Naive thymus-derived CD8-positive, alpha-beta T cell (primary cell): ENCODE measurements around the gene AMZ2. TPM values are rescaled to one million over a fixed set of nuclear protein-coding genes. Genes with fewer than 3 reads are reported as not detected.
"Not testable (repeated sequence)": the region's sequence is repeated elsewhere in the genome, so short reads cannot be mapped to it uniquely, and the experiment has no call there.

ENCODE experiments used
- ATAC-seq, 2 donors: fragments of 150-1000 bp; cut with Tn5 transposase in 1 of 2; sonication (Bioruptor Pico), chemical (Tn5 transposase) in 1 of 2; 1 replicate in 1 of 2; 2 replicates in 1 of 2; pipeline ENCODE4 v1.10.0; 2021; ENCODE audit warnings: mild to moderate bottlenecking in 2 of 2, moderate library complexity in 2 of 2
- POLR2A ChIA-PET: fragments of 350-600 bp; sonication (Branson Sonifier 250); formaldehyde crosslinking; loops from one replicate; lab custom pipeline; 2021; ENCODE audit warnings: antibody characterized with exemption; lab: Charles Lee
- DNase-seq, 10 donors: peaks; one replicate each; pipeline versions ENCODE4 v3.0.0 to v3.0.0-alpha.2; 2020 to 2022
- H3K27ac Mint-ChIP-seq, 10 donors: one replicate each; pipeline ENCODE4 v1.8.0; 2020 to 2022; ENCODE audit warnings: mild to moderate bottlenecking in 10 of 10, mixed read lengths in 10 of 10, moderate library complexity in 4 of 10, inconsistent platforms in 1 of 10
- H3K27me3 Mint-ChIP-seq, 5 donors: one replicate each; pipeline ENCODE4 v1.8.0; 2021 to 2022; ENCODE audit warnings: mixed read lengths in 5 of 5
- H3K36me3 Mint-ChIP-seq, 3 donors: one replicate each; pipeline ENCODE4 v1.8.0; 2020 to 2022; ENCODE audit warnings: mixed read lengths in 3 of 3, mild to moderate bottlenecking in 2 of 3, inconsistent platforms in 1 of 3
- H3K4me1 Mint-ChIP-seq, 4 donors: one replicate each; pipeline ENCODE4 v1.8.0; 2021 to 2022; ENCODE audit warnings: mixed read lengths in 4 of 4
- H3K4me3 Mint-ChIP-seq, 10 donors: one replicate each; pipeline ENCODE4 v1.8.0; 2020 to 2022; ENCODE audit warnings: mild to moderate bottlenecking in 10 of 10, mixed read lengths in 10 of 10, moderate library complexity in 6 of 10, inconsistent platforms in 1 of 10
- H3K9me3 Mint-ChIP-seq, 9 donors: one replicate each; pipeline ENCODE4 v1.8.0; 2020 to 2022; ENCODE audit warnings: mixed read lengths in 9 of 9, mild to moderate bottlenecking in 3 of 9, inconsistent platforms in 1 of 9, moderate library complexity in 1 of 9
- polyA plus RNA-seq, 3 donors: library from polyadenylated mRNA; unstranded; fragments of 300-500 nt; fragmentation: Illumina TruSeq; gene quantifications; one replicate each; pipeline ENCODE4 v1.2.3, GENCODE V29; 2021
- total RNA-seq, 8 experiments: library from RNA in 2 of 8; stranded (reverse) in 2 of 8; gene quantifications; one replicate each; pipeline ENCODE4 v1.2.3 and lab custom pipeline; 2021 to 2026

The AMZ2 gene
- total and polyA plus RNA-seq, 5 experiments from 2014 or later: 72.4 to 125 (median 89.0) TPM

DNA sequence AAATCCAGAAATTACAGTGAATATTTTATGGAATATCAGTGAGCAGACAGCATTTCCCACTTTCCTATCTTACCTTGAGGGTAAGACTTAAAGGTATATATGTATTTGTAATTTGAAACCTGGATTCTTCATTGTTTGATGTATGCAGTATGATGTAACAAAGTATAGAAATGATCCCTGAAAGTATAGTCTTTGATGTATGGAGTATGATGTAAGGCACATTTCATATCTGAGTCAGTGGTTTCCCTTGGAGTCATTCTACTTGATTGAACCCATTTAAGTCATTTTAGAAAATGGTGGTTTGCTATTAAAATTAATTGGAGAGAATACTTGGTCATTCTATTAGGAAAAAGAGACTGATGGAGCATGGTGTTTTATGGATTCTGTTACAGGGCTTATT, 10.1 kb downstream of the AMZ2 start:
- Mint-ChIP-seq H3K27ac (peak overlapping the region; percentile 84 to 96 (median 90)), H3K9me3 (no peaks in the 10 kb centered on the region), H3K36me3 (peaks cover 0 to 28% (median 9%) of the 10 kb centered on the region in 3 donors), H3K27me3 (no peaks in the 10 kb centered on the region), H3K4me3 (peak overlapping the region in 7 of 10 donors; percentile 9 to 70 (median 55)), H3K4me1 (peaks cover 35 to 90% (median 75%) of the 10 kb centered on the region in 4 donors)
- no peak for ATAC-seq
- DNase-seq: no peak
- POLR2A ChIA-PET: interaction anchor here (0.6 to 3.2 kb wide), 4 partner anchors 10 to 199 kb away, joined by 7 to 42 read pairs (median 16); partner anchors contain the start of genes AMZ2, ARSG, SLC16A6 and WIPI1

DNA sequence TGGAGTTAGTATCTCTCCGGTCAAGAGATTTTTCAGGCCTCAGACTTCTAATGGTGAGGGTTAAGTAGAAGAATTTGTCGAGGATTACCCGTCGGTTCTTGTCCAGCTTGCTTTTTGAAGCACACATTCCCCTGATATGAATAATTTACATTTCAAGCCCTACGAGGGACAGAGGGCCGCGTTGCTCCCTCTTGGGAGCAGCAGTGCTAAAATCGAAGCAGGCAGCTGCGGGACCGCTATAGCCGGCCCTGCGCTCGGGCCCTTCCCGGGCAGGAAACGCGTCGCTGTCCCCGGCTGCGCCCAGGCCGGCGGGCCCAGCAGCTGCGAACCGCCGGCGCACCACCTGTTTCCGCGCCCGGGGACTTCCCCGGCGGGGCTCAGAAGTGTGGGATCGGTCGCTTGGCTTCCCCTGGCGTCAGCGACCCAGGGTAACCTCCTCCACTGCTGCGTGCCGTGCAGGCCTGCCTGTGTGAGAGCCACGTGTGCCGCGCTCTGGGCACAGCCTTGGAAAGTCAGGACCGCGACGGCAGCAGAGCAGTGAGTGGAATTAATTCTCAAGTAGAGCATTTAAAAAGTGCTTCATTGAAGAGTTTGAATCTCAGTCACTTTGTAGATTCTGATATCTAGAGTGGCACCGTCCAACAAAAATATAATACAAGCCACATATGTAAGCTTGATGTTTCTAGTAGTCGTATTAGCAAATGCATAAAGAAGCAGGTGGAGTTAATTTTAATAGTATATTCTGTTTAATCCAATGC, 11.2 kb downstream of the AMZ2 start:
- Mint-ChIP-seq H3K4me1 (peaks cover 29 to 83% (median 68%) of the 10 kb centered on the region in 4 donors), H3K27ac (peak overlapping the region; percentile 84 to 98 (median 94)), H3K4me3 (peak overlapping the region; percentile 49 to 75 (median 61)), H3K36me3 (peaks cover 0 to 23% (median 9%) of the 10 kb centered on the region in 3 donors)
- ATAC-seq: peak; percentile 88 to 96
- POLR2A ChIA-PET: interaction anchor here (1.0 to 3.2 kb wide), 4 partner anchors 11 to 198 kb away, joined by 4 to 42 read pairs (median 16); partner anchors contain the start of genes AMZ2, ARSG, SLC16A6 and WIPI1
- peak; percentile 66 to 87 (median 76) for DNase-seq
- not testable (repeated sequence) for H3K27me3 Mint-ChIP-seq, H3K9me3 Mint-ChIP-seq

DNA sequence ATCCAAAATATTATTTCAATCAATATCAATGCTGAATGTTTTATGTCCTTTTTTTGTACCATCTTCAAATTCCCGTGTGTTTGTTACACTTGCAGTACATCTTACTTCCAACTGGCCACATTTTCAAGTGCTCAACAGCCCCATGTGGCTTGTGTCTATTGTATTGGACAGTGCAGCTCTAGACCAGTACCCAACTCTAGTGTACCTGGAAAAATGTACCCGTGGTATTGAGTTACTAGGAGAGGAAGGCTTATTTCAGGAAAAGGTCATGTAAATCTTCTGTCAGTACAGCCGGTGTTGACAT, 11.8 kb downstream of the AMZ2 start:
- peaks cover 0 to 23% (median 9%) of the 10 kb centered on the region in 3 donors for H3K36me3 Mint-ChIP-seq
- not testable (repeated sequence) for H3K9me3 Mint-ChIP-seq, DNase-seq, ATAC-seq, H3K27me3 Mint-ChIP-seq
- peak overlapping the region; percentile 82 to 98 (median 94) for H3K27ac Mint-ChIP-seq
- peaks cover 26 to 79% (median 64%) of the 10 kb centered on the region in 4 donors for H3K4me1 Mint-ChIP-seq
- POLR2A ChIA-PET: interaction anchor here (1.1 to 3.2 kb wide), 3 partner anchors 11 to 53 kb away, joined by 4 to 42 read pairs (median 26); partner anchors contain the start of genes AMZ2, ARSG and SLC16A6
- H3K4me3 Mint-ChIP-seq: peak overlapping the region in 8 of 10 donors; percentile 26 to 75 (median 58)

DNA sequence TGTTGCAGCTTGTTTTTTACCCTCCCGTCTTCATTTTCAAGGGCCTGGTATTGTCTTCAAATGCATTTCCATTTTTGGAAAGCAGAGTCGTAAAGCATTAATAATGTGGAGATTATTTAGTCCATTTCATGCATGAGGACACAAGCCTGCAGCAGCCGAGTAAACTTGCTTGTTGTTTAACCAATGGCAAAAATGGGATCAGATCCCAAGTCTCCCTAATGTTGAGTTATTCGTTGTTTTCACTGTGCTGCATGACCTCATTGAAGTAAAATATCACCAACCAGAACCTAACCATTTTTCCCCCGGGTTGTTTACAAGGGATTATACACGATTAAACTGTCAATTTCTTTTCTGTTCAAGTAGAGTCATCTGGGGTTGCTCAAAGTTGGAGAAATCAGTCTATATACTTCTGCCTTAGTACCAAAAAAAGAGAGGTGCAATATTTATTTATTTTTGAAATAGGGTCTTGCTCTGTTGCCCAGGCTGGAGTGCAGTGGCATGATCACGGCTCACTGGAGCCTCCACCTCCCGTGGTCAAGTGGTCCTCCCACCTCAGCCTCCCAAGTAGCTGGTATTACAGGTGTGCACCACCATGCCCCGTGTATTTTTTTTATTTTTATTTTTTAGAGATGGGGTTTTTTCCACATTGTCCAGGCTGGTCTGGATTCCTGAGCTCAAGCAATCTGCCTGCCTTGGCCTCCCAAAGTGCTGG, 12.4 kb downstream of the AMZ2 start:
- peaks cover 25 to 73% (median 59%) of the 10 kb centered on the region in 4 donors for H3K4me1 Mint-ChIP-seq
- H3K9me3 Mint-ChIP-seq: no peaks in the 10 kb centered on the region
- H3K27me3 Mint-ChIP-seq: no peaks in the 10 kb centered on the region
- peak overlapping the region in 9 of 10 donors; percentile 22 to 98 (median 88) for H3K27ac Mint-ChIP-seq
- no peak for DNase-seq
- ATAC-seq: no peak
- POLR2A ChIA-PET: interaction anchor here (0.6 to 5.3 kb wide), 6 partner anchors 11 to 174 kb away, joined by 3 to 54 read pairs (median 15); partner anchors contain the start of genes AMZ2, ARSG and SLC16A6
- peaks cover 0 to 19% (median 9%) of the 10 kb centered on the region in 3 donors for H3K36me3 Mint-ChIP-seq
- H3K4me3 Mint-ChIP-seq: peak overlapping the region in 3 of 10 donors; percentile 34 to 75 (median 75)

DNA sequence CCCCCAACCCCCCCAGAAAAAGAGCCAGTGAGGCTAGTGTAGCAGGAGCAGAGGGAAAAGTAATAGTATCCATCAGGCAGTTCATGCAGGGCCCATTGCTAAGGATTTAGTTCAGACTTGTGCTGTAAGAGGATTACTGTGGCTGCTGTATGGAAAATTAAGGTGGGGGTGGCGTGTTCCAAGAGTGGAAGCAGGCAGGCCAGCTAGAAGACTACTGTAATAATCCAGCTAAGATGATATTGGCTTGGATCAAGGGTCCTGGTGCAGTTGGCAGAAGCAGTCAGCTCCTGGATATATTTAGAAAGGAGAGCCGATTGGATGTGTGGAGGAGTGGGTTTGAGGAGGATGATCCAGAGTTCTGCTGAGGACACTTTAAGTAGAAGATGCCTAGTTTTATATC, 14.6 kb downstream of the AMZ2 start:
- H3K27me3 Mint-ChIP-seq, DNase-seq, H3K36me3 Mint-ChIP-seq, ATAC-seq, H3K9me3 Mint-ChIP-seq, H3K4me3 Mint-ChIP-seq: not testable (repeated sequence)
- Mint-ChIP-seq H3K27ac (peak overlapping the region in 5 of 10 donors; percentile 53 to 93 (median 68)), H3K4me1 (peaks cover 12 to 56% (median 39%) of the 10 kb centered on the region in 4 donors)
- POLR2A ChIA-PET: interaction anchor here (0.8 to 5.3 kb wide), 4 partner anchors 14 to 174 kb away, joined by 3 to 54 read pairs (median 7); partner anchors contain the start of genes AMZ2, ARSG and SLC16A6

DNA sequence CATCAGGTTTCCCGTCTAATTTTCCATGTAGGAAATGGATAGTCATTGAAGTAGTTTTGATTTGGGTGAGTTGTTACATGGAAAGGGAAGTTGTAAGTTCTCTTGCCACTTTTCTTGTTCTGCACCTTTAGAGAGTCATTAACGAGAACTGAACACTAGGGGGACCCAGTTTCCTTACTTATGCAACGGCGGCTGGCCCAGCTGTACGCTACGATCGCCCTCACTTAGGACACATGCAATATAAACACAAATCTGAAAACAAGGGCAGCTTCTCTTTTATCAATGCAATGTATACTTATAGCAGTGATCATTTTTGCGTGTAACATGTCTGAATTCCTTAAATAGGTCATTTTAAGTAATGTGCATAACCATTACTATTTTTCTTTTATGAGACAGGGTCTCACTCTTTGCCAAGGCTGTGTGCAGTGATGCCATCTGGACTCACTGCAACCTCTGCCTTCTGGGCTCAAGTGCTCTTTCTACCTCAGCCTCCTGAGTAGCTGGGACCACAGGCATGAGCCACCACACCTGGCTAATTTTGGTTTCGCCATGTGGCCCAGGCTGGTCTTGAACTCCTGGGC, 15.3 kb downstream of the AMZ2 start:
- H3K4me1 Mint-ChIP-seq: peaks cover 10 to 51% (median 33%) of the 10 kb centered on the region in 4 donors
- peak overlapping the region in 2 of 10 donors; percentile 32 to 44 for H3K4me3 Mint-ChIP-seq
- H3K9me3 Mint-ChIP-seq, H3K36me3 Mint-ChIP-seq, H3K27me3 Mint-ChIP-seq: not testable (repeated sequence)
- peak in 4 of 10 donors; percentile 36 to 60 (median 42) for DNase-seq
- POLR2A ChIA-PET: interaction anchor here (0.8 to 5.3 kb wide), 5 partner anchors 15 to 173 kb away, joined by 3 to 54 read pairs (median 5); partner anchors contain the start of genes AMZ2, ARSG and SLC16A6
- ATAC-seq: peak in 1 of 2 donors; percentile 26
- H3K27ac Mint-ChIP-seq: peak overlapping the region in 9 of 10 donors; percentile 21 to 93 (median 56)

DNA sequence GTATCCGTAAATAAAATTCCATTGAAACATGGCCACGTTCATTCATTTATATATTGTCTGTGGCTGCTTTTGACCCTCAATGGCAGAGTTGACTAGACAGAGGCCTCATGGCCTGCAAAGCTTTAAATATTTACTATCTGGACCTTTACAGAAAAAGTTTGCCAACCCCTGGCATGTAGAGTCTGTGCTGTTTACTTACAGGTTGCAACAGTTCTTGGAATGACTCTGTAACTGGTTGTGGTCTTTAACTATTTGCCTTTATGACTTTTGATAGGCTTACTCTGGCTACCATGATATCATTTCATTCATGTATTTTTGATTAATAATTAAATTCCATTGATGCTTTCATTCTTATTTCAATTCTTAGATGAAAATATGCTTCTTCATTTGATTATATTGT, 18.0 kb downstream of the AMZ2 start:
- not testable (repeated sequence) for ATAC-seq, H3K27ac Mint-ChIP-seq, DNase-seq, H3K4me3 Mint-ChIP-seq, H3K9me3 Mint-ChIP-seq, H3K27me3 Mint-ChIP-seq
- POLR2A ChIA-PET: interaction anchor here (0.7 to 5.3 kb wide), 5 partner anchors 26 to 194 kb away, joined by 3 to 54 read pairs (median 4); partner anchors contain the start of genes ARSG and SLC16A6
- Mint-ChIP-seq H3K36me3 (peaks cover 3 to 28% (median 12%) of the 10 kb centered on the region in 3 donors), H3K4me1 (peaks cover 5 to 27% (median 17%) of the 10 kb centered on the region in 4 donors)

DNA sequence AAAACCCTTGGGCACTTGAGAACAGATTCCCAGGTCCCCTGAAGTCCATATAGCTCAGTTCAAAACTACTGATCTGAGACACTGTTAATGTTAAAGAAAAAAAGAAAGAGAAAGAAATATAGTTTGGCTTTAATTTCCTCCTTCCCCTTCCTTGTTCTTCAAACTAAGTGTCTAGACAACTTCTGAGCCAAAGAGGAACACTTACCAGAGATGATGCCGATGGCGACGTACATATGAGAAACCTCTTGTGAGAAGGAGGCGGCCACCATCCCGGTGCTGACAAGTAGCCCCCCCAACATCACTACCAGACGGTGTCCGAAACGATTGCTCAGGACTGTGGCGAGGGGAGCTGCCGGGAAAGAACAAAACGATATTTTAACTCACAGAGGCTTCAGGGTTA, 25.9 kb downstream of the AMZ2 start:
- ATAC-seq (no peak), DNase-seq (no peak)
- H3K27ac Mint-ChIP-seq: peak overlapping the region in 1 of 10 donors; percentile 87
- H3K9me3 Mint-ChIP-seq: peaks cover 0 to 3% (median 0%) of the 10 kb centered on the region in 9 donors
- no peaks in the 10 kb centered on the region for H3K27me3 Mint-ChIP-seq
- no peaks in the 10 kb centered on the region for H3K4me1 Mint-ChIP-seq
- H3K4me3 Mint-ChIP-seq: peak overlapping the region in 1 of 10 donors; percentile 33
- H3K36me3 Mint-ChIP-seq: peaks cover 15 to 68% (median 44%) of the 10 kb centered on the region in 3 donors
- POLR2A ChIA-PET: interaction anchor here (0.8 kb wide), 1 partner anchor 49 kb away, joined by 3 read pairs; no protein-coding TSS in a partner anchor

DNA sequence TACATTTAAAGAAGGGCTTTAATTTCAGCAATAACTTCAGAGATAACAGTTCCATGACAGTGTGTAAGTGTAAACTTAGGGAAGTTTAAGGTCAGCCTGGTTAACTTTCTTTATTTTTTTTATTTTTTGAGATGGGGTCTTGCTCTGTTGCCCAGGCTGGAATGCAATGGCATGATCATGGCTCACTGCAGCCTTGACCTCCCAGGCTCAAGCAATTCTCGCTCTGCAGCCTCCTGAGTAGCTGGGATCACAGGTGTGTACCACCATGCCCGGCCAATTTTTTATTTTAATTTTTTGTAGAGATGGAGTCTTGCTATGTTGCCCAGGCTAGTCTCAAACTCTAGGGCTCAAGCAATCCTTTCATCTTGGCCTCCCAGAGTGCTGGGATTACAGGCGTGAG, 28.5 kb downstream of the AMZ2 start:
- not testable (repeated sequence) for H3K4me3 Mint-ChIP-seq, ATAC-seq

DNA sequence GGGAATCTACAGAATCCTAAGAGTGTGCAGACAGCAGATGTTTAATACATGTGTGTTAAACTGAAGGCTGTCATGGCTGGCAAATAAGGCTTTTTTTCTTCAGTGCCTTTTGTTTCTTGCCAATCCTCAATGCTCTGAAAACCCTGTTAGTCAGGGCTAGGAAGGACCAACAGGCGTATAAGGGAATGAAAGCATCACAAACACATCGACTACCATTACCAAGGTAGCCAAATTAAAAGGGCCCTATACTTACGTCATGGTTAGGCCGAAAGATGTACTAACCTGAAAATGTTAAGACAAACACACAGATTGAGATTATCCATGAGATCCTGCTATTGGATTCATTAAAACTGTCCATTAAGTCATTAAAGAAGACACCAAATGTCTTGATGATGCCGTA, 30.0 kb downstream of the AMZ2 start:
- no peak overlapping the region for H3K4me3 Mint-ChIP-seq
- no peak overlapping the region for H3K27ac Mint-ChIP-seq
- POLR2A ChIA-PET: interaction anchor here (3.1 kb wide), 1 partner anchor 13 kb away, joined by 21 read pairs; the partner anchor contains the start of genes ARSG and SLC16A6

More for the DNA sequence above, 28.5 kb downstream of the AMZ2 start:
- DNase-seq, H3K27me3 Mint-ChIP-seq, H3K27ac Mint-ChIP-seq, H3K9me3 Mint-ChIP-seq: not testable (repeated sequence)
- Mint-ChIP-seq H3K36me3 (peaks cover 7 to 62% (median 42%) of the 10 kb centered on the region in 3 donors), H3K4me1 (peaks cover 0 to 14% (median 4%) of the 10 kb centered on the region in 4 donors)
- POLR2A ChIA-PET: interaction anchor here (0.7 to 1.0 kb wide), 2 partner anchors 14 to 139 kb away, joined by 3 to 4 read pairs; no protein-coding TSS in a partner anchor

DNA sequence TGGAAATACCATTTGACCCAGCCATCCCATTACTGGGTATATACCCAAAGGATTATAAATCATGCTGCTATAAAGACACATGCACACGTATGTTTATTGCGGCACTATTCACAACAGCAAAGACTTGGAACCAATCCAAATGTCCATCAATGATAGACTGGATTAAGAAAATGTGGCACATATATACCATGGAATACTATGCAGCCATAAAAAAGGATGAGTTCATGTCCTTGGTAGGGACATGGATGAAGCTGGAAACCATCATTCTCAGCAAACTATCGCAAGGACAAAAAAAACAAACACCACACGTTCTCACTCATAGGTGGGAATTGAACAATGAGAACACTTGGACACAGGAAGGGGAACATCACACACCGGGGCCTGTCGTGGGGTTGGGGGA, 34.1 kb downstream of the AMZ2 start:
- H3K4me3 Mint-ChIP-seq, H3K9me3 Mint-ChIP-seq, ATAC-seq, DNase-seq, H3K27me3 Mint-ChIP-seq: not testable (repeated sequence)
- H3K4me1 Mint-ChIP-seq: peaks cover 0 to 30% (median 13%) of the 10 kb centered on the region in 4 donors
- peak overlapping the region in 1 of 10 donors; percentile 6 for H3K27ac Mint-ChIP-seq
- H3K36me3 Mint-ChIP-seq: peaks cover 0 to 33% (median 31%) of the 10 kb centered on the region in 3 donors
- POLR2A ChIA-PET: interaction anchor here (1.6 kb wide), 1 partner anchor 10 kb away, joined by 6 read pairs; the partner anchor contains the start of gene ARSG

More for the DNA sequence above, 30.0 kb downstream of the AMZ2 start:
- DNase-seq: no peak
- peaks cover 0 to 53% (median 49%) of the 10 kb centered on the region in 3 donors for H3K36me3 Mint-ChIP-seq
- H3K9me3 Mint-ChIP-seq: peaks cover 0 to 3% (median 0%) of the 10 kb centered on the region in 9 donors
- peaks cover 0 to 22% (median 6%) of the 10 kb centered on the region in 4 donors for H3K4me1 Mint-ChIP-seq
- no peaks in the 10 kb centered on the region for H3K27me3 Mint-ChIP-seq
- no peak for ATAC-seq
